SKM-1 (cell line): ENCODE results near the gene RER1.

Experiments used
- DNase-seq: peaks from one replicate; lab custom pipeline; 2025; ENCODE audit not compliant: unreplicated experiment; lab: John Stamatoyannopoulos, UW

RER1 gene

GRCh38 chr1:2353551-2354438 lies 37.8 kb upstream of the RER1 start:
- DNase-seq: no peak

DNA sequence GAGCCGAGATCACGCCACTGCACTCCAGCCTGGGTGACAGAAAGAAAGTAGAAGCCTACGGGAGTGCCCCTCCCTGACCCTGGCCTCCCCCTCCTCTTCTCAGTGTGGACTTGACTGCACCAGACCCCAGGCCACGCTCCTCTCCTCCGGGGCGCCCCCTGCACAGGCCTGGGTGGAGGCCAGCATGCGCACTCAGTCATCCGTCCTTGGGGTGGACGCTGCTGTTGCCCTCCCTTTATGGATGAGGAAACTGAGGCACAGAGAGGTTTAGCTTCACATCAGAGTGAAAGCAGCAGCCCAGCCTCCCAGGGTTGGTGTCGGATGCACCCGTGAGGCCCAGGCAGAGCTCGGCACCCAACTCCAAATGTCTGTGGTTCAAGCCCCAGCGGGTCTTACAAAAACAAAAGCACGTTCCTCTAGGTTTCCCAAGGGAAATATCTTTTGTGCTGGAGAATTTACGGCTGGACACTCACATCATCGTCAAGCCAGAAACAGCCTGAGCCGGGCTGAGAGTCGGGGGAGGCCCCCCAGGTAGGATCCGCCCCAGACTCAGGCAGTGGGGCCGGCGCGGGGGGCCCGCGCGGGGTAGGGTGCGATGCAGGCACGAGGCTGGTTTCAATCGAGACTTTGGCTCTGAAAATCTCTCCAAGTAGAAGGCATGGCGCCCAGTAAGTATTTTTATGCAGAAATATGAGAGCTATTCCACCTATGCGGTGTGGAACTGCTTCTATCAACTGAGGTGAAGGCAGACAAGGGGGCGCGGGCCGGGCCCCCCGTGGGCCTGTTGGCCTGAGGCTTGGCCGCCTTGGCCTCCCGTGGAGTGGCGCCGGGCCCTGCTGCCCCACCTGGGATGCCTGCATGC lies 36.9 kb upstream of the RER1 start:
- no peak for DNase-seq

- no peak for DNase-seq
Observed at GRCh38 chr1:2355373-2356261, 36.0 kb upstream of the RER1 start.

DNA sequence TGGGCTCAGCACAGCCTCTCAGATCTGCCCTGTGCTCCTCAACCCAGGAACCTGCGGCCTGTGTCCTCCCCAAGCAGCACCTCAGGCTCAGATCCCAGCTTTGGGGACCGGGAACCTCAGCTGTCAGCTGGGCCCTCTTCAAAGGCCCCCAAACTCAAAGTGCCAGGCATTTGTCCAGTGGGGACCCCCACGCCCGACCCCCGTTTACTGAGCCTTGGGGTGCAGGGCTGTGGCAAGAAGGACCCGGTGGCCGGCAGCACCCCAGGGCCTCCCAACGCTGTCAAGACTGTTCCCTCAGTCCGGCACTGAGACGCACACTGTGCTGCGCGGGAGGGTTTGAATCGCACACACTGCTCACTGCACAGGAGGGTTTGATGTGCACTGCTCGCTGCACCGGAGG lies 35.2 kb upstream of the RER1 start:
- no peak for DNase-seq

DNA sequence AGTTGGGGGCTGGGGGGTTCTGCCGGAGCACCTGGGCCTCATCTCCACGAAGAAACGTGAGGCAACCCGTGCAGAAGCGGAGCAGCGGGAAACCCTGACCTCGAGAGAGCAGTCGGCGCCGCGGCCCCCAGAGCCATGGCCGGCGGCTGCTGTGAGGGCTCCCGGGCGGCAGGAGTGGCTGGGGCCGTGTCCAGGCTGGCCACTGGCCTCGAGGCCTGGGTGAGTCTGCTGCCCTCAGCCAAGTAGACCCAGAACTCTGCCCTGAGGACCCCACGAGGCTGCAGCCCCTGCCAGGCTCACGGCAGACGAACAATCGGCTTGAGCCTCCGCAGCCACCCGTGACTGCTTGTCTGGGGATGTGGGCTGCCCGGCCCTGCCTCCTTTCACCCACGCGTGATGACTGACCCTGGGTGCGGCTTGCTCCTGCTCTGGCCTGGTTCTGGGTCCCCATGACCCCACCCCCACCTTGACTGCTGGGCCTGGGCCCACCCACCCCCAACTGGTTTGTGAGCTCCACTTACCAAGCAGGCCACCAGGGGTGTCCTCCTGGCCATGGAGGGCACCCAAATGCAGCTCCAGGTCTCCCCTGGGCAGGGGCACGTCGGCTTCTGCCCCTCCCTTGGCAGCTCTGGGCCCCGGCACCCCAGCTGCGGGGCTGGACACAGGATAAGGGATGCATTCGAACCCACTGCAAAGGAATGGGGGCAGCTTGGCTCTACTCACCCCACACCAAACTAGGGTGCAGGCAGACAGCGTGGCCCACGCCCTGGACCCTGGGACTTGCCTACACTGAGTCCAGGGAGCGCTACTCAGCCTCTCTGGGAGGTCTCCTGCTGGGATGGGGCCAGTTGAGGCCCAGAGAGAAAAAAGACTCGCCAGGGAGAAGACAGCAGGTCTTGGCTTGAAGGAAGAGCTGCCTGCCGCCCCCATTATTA lies 34.5 kb upstream of the RER1 start:
- no peak for DNase-seq

GRCh38 chr1:2358072-2358471 lies 33.6 kb upstream of the RER1 start:
- DNase-seq: no peak

- DNase-seq: no peak
Observed at GRCh38 chr1:2358651-2359640, 32.7 kb upstream of the RER1 start.

DNA sequence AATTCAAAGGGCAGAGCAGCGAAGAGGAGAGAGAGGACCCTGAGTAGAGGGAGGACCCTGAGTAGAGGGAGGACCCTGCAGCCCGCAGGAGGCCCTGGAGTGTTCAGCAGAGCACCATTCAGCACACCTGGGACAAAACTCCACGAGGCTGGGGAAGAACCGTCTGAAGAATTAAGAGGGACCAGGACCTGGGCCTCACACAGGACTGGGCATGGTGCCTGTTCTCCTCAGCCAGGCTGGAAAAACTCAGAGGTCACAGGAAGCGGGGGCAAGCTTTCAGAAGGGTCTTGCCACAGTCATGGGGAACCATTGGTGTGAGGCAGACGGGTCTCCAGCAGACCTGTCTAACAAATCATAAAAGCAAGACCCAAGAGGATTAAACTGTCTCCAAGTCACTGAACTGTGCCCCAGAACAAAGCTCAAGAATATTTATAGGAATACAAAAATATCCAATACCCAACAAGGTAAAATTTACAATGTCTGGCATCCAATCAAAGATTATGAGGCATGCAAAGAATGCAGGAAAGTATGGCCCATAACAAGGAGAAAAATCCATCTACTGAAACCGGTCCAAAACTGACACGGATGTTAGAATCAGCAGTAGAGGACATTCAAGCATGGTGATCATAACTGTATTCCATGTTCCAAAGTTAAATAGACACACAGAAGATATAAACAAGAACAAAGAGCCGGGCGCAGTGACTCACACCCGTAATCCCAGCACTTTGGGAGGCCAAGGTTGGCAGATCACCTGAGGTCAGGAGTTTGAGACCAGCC lies 30.9 kb upstream of the RER1 start:
- DNase-seq: no peak

GRCh38 chr1:2363847-2364513 lies 27.7 kb upstream of the RER1 start:
- DNase-seq: no peak

- no peak for DNase-seq
Observed at GRCh38 chr1:2368053-2368744, 23.4 kb upstream of the RER1 start.

- no peak for DNase-seq
Observed at GRCh38 chr1:2372551-2373490, 18.8 kb upstream of the RER1 start.

- no peak for DNase-seq
Observed at GRCh38 chr1:2373551-2374251, 17.9 kb upstream of the RER1 start.

- DNase-seq: no peak
Observed at GRCh38 chr1:2374252-2375155, 17.1 kb upstream of the RER1 start.

DNA sequence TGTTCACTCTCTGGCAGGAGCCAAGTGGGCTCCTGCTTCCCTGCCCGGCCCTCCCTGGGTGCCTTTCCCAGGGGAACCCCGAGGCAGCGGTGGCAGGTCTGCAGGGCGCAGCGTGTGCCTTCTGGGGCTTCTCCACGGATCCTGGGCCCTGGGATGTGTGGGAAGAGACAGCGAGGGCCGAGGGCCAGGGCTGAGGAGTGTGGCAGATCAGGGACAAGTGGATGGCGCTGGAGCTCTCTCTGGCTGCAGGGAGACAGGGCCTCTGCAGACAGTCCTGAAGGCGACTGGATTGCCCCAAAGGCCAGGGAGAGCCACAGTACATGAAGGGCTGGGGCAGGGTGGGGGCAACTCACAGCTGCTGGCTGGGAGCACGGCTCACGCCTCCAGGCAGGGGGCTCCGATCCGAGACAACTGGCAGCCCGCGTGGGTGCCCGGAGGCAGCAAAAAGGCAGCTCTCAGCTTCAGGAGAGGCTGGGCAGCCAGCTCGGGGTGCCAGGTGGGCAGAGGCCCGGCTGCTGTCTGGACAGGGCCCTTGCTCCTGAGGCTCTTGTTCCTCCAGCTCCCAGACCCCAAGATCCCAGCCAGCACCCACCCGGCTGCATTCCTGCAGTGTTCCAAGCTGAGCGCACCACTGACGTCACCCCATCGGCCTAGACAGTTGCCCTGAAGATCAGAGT lies 16.3 kb upstream of the RER1 start:
- DNase-seq: no peak
